H1 (cell line): ENCODE data around the gene TRIOBP. TPM values are rescaled to one million over a fixed set of nuclear protein-coding genes. Genes with fewer than 3 reads are reported as not detected.

Experiments used
- JUND ChIP-seq: IDR thresholded peaks from 2 replicates; pipeline ENCODE4 v1.6.1; 2011; ENCODE audit warnings: mild to moderate bottlenecking, improper control_type of control experiment, low read length
- RBBP5 ChIP-seq: IDR thresholded peaks from 2 replicates; pipeline ENCODE4 v1.7.1; 2012; ENCODE audit warnings: low read depth, mild to moderate bottlenecking, inconsistent platforms, low read length, moderate library complexity, borderline replicate concordance
- SIN3A ChIP-seq, 2 experiments: IDR thresholded peaks in 1 of 2; conservative IDR thresholded peaks in 1 of 2; 2 replicates each; pipeline ENCODE4 v1.6.1; 2011 to 2012; ENCODE audit warnings: low read length in 2 of 2, improper control_type of control experiment in 1 of 2, low read depth in 1 of 2, mild to moderate bottlenecking in 1 of 2
- SP2 ChIP-seq: IDR thresholded peaks from 2 replicates; pipeline ENCODE4 v1.6.1; 2012; ENCODE audit warnings: mild to moderate bottlenecking, low read length, inconsistent platforms
- polyA plus RNA-seq, 7 experiments: library from polyadenylated mRNA; depleted of rRNA in 3 of 7; stranded (reverse) in 5 of 7; unstranded in 2 of 7; fragments of >200 nt in 5 of 7; fragments of 200-250 nt in 2 of 7; gene quantifications; 1 replicate in 5 of 7; 2 replicates in 1 of 7; 4 replicates in 1 of 7; pipeline versions ENCODE4 v1.2.1 to v1.2.3, GENCODE V29; 2011 to 2013; ENCODE audit warnings: missing spikeins in 2 of 7, mixed read lengths in 2 of 7
- total RNA-seq: library from RNA; stranded (reverse); fragmentation: NEBNext Ultra II Directional; extraction: Animal tissue kit (Norgen Biotek cat#: 25700); gene quantifications from 2 replicates; pipeline ENCODE4 v1.2.1, GENCODE V29; 2021
- TF ChIP-seq, protein P1 (sequence below): IDR thresholded peaks from 2 replicates; pipeline ENCODE4 v1.6.1; 2012; ENCODE audit warnings: inconsistent platforms
- TF ChIP-seq, protein P2 (sequence below): fragments of 300-600 bp; sonication (generic); IDR thresholded peaks from 2 replicates; pipeline ENCODE4 v1.7.1; 2012; ENCODE audit warnings: low read length, moderate library complexity, mild to moderate bottlenecking, inconsistent platforms; ENCODE audit not compliant: insufficient replicate concordance

TRIOBP gene
- total and polyA plus RNA-seq, 2 of the 8 experiments (the other 6 are each of a cell fraction or from before 2014, with no cell fraction given) = 18.2 to 27.3 TPM

- TF ChIP-seq, protein P1, sequence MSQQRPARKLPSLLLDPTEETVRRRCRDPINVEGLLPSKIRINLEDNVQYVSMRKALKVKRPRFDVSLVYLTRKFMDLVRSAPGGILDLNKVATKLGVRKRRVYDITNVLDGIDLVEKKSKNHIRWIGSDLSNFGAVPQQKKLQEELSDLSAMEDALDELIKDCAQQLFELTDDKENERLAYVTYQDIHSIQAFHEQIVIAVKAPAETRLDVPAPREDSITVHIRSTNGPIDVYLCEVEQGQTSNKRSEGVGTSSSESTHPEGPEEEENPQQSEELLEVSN = no peak
- TF ChIP-seq, protein P2, sequence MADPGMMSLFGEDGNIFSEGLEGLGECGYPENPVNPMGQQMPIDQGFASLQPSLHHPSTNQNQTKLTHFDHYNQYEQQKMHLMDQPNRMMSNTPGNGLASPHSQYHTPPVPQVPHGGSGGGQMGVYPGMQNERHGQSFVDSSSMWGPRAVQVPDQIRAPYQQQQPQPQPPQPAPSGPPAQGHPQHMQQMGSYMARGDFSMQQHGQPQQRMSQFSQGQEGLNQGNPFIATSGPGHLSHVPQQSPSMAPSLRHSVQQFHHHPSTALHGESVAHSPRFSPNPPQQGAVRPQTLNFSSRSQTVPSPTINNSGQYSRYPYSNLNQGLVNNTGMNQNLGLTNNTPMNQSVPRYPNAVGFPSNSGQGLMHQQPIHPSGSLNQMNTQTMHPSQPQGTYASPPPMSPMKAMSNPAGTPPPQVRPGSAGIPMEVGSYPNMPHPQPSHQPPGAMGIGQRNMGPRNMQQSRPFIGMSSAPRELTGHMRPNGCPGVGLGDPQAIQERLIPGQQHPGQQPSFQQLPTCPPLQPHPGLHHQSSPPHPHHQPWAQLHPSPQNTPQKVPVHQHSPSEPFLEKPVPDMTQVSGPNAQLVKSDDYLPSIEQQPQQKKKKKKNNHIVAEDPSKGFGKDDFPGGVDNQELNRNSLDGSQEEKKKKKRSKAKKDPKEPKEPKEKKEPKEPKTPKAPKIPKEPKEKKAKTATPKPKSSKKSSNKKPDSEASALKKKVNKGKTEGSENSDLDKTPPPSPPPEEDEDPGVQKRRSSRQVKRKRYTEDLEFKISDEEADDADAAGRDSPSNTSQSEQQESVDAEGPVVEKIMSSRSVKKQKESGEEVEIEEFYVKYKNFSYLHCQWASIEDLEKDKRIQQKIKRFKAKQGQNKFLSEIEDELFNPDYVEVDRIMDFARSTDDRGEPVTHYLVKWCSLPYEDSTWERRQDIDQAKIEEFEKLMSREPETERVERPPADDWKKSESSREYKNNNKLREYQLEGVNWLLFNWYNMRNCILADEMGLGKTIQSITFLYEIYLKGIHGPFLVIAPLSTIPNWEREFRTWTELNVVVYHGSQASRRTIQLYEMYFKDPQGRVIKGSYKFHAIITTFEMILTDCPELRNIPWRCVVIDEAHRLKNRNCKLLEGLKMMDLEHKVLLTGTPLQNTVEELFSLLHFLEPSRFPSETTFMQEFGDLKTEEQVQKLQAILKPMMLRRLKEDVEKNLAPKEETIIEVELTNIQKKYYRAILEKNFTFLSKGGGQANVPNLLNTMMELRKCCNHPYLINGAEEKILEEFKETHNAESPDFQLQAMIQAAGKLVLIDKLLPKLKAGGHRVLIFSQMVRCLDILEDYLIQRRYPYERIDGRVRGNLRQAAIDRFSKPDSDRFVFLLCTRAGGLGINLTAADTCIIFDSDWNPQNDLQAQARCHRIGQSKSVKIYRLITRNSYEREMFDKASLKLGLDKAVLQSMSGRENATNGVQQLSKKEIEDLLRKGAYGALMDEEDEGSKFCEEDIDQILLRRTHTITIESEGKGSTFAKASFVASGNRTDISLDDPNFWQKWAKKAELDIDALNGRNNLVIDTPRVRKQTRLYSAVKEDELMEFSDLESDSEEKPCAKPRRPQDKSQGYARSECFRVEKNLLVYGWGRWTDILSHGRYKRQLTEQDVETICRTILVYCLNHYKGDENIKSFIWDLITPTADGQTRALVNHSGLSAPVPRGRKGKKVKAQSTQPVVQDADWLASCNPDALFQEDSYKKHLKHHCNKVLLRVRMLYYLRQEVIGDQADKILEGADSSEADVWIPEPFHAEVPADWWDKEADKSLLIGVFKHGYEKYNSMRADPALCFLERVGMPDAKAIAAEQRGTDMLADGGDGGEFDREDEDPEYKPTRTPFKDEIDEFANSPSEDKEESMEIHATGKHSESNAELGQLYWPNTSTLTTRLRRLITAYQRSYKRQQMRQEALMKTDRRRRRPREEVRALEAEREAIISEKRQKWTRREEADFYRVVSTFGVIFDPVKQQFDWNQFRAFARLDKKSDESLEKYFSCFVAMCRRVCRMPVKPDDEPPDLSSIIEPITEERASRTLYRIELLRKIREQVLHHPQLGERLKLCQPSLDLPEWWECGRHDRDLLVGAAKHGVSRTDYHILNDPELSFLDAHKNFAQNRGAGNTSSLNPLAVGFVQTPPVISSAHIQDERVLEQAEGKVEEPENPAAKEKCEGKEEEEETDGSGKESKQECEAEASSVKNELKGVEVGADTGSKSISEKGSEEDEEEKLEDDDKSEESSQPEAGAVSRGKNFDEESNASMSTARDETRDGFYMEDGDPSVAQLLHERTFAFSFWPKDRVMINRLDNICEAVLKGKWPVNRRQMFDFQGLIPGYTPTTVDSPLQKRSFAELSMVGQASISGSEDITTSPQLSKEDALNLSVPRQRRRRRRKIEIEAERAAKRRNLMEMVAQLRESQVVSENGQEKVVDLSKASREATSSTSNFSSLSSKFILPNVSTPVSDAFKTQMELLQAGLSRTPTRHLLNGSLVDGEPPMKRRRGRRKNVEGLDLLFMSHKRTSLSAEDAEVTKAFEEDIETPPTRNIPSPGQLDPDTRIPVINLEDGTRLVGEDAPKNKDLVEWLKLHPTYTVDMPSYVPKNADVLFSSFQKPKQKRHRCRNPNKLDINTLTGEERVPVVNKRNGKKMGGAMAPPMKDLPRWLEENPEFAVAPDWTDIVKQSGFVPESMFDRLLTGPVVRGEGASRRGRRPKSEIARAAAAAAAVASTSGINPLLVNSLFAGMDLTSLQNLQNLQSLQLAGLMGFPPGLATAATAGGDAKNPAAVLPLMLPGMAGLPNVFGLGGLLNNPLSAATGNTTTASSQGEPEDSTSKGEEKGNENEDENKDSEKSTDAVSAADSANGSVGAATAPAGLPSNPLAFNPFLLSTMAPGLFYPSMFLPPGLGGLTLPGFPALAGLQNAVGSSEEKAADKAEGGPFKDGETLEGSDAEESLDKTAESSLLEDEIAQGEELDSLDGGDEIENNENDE = no peak
- TF ChIP-seq SIN3A (conservative IDR thresholded peaks at IDR 0.05 in 1 of 2, IDR thresholded peaks at IDR 0.05 in 1 of 2; ENCODE audit: low read depth in 1 of 2, low read length in 2 of 2) (no peak), RBBP5 (no peak), SP2 (no peak), JUND (no peak)
Observed at GRCh38 chr22:37716708-37717107, 19.9 kb downstream of the TRIOBP start (continued).
